ENCODE measurements around the gene LIPK.

Gene LIPK

GRCh38 chr10:88783724-88784123 is 77.7 kb downstream of the LIPK start:
- DNase-seq (ENCODE audit: insufficient read length, low spot score) (no peak), FAIRE-seq (no peak)
- no peak for TF ChIP-seq CTCF (IDR thresholded peaks at IDR 0.05; ENCODE audit: insufficient read depth, missing control alignments)

- DNase-seq (ENCODE audit: insufficient read length, low spot score) (no peak), FAIRE-seq (no peak)
- no peak for TF ChIP-seq CTCF (IDR thresholded peaks at IDR 0.05; ENCODE audit: insufficient read depth, missing control alignments)
Observed at GRCh38 chr10:88786032-88786770, 80.2 kb downstream of the LIPK start.

GRCh38 chr10:88787463-88787862 is 81.4 kb downstream of the LIPK start:
- TF ChIP-seq CTCF (IDR thresholded peaks at IDR 0.05; ENCODE audit: insufficient read depth, missing control alignments) = no peak
- no peak for DNase-seq (ENCODE audit: insufficient read length, low spot score)
- no peak for FAIRE-seq

GRCh38 chr10:88788924-88789323 is 82.9 kb downstream of the LIPK start:
- DNase-seq (ENCODE audit: insufficient read length, low spot score) = no peak
- no peak for FAIRE-seq
- TF ChIP-seq CTCF (IDR thresholded peaks at IDR 0.05; ENCODE audit: insufficient read depth, missing control alignments) = no peak

- FAIRE-seq (no peak), DNase-seq (ENCODE audit: insufficient read length, low spot score) (no peak)
- peak; percentile 36 for TF ChIP-seq CTCF (IDR thresholded peaks at IDR 0.05; ENCODE audit: insufficient read depth, missing control alignments)
Observed at GRCh38 chr10:88791924-88792323, 85.9 kb downstream of the LIPK start.

GRCh38 chr10:88792661-88793060 is 86.6 kb downstream of the LIPK start:
- FAIRE-seq (no peak), DNase-seq (ENCODE audit: insufficient read length, low spot score) (no peak)
- TF ChIP-seq CTCF (IDR thresholded peaks at IDR 0.05; ENCODE audit: insufficient read depth, missing control alignments) = no peak

GRCh38 chr10:88793712-88794299 is 87.8 kb downstream of the LIPK start:
- FAIRE-seq (no peak), DNase-seq (ENCODE audit: insufficient read length, low spot score) (no peak)
- no peak for TF ChIP-seq CTCF (IDR thresholded peaks at IDR 0.05; ENCODE audit: insufficient read depth, missing control alignments)
